Brain microvascular endothelial cell (primary cell): ENCODE results near the gene CBFA2T3.

ENCODE experiments used
- DNase-seq: peaks from one replicate; pipeline ENCODE4 v3.0.0-alpha.2; 2020
- H3K27ac ChIP-seq: fragments of 250-450 bp; sonication (Bioruptor Pico); 2 replicates; pipeline ENCODE4 v1.5.1; 2020; ENCODE audit warnings: mild to moderate bottlenecking, moderate library complexity
- H3K27me3 ChIP-seq: fragments of 250-450 bp; sonication (Bioruptor Pico); replicated peaks from 2 replicates; pipeline ENCODE4 v1.5.1; 2020; ENCODE audit warnings: mild to moderate bottlenecking
- H3K36me3 ChIP-seq: fragments of 250-450 bp; sonication (Bioruptor Pico); replicated peaks from 2 replicates; pipeline ENCODE4 v1.5.1; 2020; ENCODE audit warnings: mild to moderate bottlenecking
- H3K4me3 ChIP-seq: 2 replicates; pipeline ENCODE4 v1.5.1; 2011; ENCODE audit warnings: low read depth, mild to moderate bottlenecking, control low read depth, low read length, moderate library complexity
- CTCF ChIP-seq: IDR thresholded peaks from 2 replicates; pipeline ENCODE4 v1.5.1; 2011; ENCODE audit warnings: low read depth, mild to moderate bottlenecking, moderate library complexity, low read length, control low read depth, inconsistent platforms; ENCODE audit errors: missing control alignments
- in situ Hi-C: cut with HindIII; loops from 2 replicates; pipeline ENCODE4 v1.10.0; 2017; ENCODE audit warnings: low sequenced_read_pairs, low pct_ligation_motif_present

Gene CBFA2T3

GRCh38 chr16:88988980-88989811 is 12.2 kb upstream of the CBFA2T3 start:
- TF ChIP-seq CTCF, result no peak
- DNase-seq, result no peak
- Histone ChIP-seq H3K27ac (no peak overlapping the region), H3K36me3 (no peaks in the 10 kb centered on the region), H3K27me3 (peaks cover 25% of the 10 kb centered on the region), H3K4me3 (no peak overlapping the region)
- in situ Hi-C loops, result no loop called here

GRCh38 chr16:88985521-88985920 is 8.5 kb upstream of the CBFA2T3 start:
- no peak for TF ChIP-seq CTCF
- no peak overlapping the region for H3K4me3 ChIP-seq
- no peaks in the 10 kb centered on the region for H3K36me3 ChIP-seq
- H3K27ac ChIP-seq, result no peak overlapping the region
- in situ Hi-C loops, result no loop called here
- DNase-seq, result no peak
- H3K27me3 ChIP-seq, result peaks cover 15% of the 10 kb centered on the region

- TF ChIP-seq CTCF, result no peak
- no peak overlapping the region for H3K4me3 ChIP-seq
- H3K27ac ChIP-seq, result no peak overlapping the region
- peaks cover 14% of the 10 kb centered on the region for H3K27me3 ChIP-seq
- H3K36me3 ChIP-seq, result no peaks in the 10 kb centered on the region
- in situ Hi-C loops, result no loop called here
- no peak for DNase-seq
Measured at GRCh38 chr16:88983771-88984687, 7.0 kb upstream of the CBFA2T3 start.

- no peaks in the 10 kb centered on the region for H3K36me3 ChIP-seq
- no peak for DNase-seq
- no peak overlapping the region for H3K4me3 ChIP-seq
- TF ChIP-seq CTCF, result no peak
- H3K27ac ChIP-seq, result no peak overlapping the region
- in situ Hi-C loops, result no loop called here
- peaks cover 11% of the 10 kb centered on the region for H3K27me3 ChIP-seq
Measured at GRCh38 chr16:88983165-88983564, 6.2 kb upstream of the CBFA2T3 start.

GRCh38 chr16:88982286-88983084 is 5.5 kb upstream of the CBFA2T3 start:
- in situ Hi-C loops, result no loop called here
- no peak for TF ChIP-seq CTCF
- H3K4me3 ChIP-seq, result no peak overlapping the region

More at GRCh38 chr16:88982286-88983084, 5.5 kb upstream of the CBFA2T3 start:
- Histone ChIP-seq H3K27me3 (peaks cover 16% of the 10 kb centered on the region), H3K36me3 (no peaks in the 10 kb centered on the region), H3K27ac (no peak overlapping the region)
- no peak for DNase-seq
